Stimulated activated CD8-positive, alpha-beta memory T cell treated with anti-CD3 and anti-CD28 coated beads, Interleukin-12 subunit alpha, Interleukin-12 subunit beta, amount 100 ng/mL, for 24 hours (primary cell): ENCODE data around the gene IL6R.

ENCODE experiments used
- DNase-seq: peaks from one replicate; pipeline ENCODE4 v3.0.0-alpha.2; 2020; ENCODE audit errors: extremely low read depth

The IL6R gene

DNA sequence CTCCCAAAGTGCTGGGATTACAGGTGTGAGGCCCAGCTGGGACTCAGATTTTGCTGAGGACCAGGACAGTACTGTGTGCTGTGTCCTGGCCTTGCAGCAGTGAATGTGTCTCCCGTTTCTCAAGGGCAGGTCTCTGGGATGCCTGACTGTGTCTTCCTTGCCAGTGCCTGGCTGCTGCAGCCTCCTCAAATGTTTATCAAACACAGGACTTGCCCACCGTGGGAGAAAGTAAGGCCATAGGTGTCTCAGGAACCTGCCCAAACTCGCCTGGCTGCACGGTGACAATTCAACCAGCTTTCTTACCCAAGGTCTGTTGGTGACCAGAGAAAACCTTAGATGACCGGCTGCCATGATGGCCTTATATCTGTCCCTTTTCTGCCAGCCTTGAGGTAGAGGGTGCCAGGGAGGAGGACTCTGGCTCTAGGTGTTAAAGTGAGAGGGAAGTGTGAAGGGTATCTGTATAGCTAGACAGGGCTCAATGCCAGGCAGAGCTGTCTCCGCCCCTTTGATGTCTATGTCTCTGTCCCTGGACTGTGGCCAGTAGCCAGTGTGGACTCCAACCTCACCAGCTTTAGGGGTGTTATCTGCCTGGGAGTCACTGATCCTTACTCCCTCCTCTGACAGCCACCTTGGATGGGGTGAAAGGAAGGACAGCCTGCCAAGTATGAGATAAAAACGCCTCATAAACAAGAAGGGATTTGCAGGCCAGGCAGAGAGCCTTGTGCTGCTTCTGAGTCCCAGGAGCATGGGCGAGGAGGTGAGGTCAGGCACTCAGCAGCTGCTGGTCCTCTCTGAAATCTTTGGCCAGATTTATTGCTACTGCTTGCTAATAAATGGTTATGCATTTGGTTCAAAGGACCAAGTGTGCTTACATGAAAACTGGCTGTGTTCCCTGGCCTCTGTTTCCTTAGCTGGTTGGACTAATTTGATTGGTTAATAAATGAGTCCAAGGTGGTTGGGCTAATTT is 22.3 kb downstream of the IL6R start:
- DNase-seq: no peak

DNA sequence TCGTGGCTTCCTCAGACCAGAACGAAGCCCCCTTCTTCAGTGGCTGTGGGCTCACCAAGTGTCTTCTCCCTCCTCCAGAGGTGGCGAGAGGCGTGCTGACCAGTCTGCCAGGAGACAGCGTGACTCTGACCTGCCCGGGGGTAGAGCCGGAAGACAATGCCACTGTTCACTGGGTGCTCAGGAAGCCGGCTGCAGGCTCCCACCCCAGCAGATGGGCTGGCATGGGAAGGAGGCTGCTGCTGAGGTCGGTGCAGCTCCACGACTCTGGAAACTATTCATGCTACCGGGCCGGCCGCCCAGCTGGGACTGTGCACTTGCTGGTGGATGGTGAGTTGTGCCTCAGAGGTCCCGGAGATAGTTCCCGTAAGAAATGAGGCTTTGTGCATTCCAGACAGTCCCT is 24.0 kb downstream of the IL6R start:
- no peak for DNase-seq

DNA sequence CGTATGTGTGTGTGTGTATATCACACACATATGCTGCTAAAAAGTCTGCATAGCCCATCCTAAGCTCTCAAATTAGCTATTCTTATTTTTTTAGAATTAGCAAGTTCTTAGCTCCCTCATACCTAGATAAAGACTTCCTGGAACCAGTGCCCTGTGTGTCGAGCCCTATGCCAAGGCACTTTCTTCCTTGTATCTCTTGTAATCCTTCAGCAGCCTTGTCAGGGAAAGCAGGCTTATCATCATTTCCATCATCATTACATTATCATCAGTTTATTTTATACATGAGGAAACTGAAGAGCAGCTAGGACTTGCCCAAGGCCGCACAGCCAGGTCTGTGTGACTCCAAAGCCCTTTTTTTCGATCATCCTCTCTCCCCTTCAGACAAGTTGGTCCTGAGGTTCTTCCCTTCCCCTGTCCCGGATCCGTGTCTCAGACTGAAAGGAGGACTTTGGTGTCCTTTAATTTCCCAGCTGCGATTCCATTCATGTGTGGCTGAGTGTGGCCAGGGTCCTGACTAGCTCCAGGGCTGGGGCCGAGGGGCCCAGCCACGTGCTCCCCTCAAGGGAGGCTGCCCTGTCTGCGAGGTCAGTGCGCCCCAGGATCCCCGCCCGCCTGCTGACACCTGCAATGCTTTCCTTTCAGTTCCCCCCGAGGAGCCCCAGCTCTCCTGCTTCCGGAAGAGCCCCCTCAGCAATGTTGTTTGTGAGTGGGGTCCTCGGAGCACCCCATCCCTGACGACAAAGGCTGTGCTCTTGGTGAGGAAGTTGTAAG is 24.9 kb downstream of the IL6R start:
- DNase-seq: no peak

DNA sequence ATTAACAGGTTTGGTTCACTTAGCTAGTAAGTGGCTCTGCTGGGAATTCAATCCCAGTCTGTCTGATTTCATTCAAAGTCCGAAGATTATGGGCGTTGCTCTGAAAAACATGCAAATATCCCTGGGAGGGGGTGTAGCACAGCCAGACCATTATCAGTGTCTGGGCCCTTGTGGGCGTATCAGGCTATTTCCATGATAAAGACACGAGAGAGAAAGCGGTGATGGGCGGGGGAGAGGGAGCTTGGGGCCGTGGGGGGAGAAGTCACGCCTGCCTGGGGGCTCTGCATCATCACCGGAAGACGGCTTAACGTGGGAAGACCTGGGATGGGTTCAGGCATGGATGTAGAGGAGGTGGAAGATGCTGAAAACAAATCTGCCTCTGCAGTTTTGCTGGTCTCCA is 25.8 kb downstream of the IL6R start:
- no peak for DNase-seq

DNA sequence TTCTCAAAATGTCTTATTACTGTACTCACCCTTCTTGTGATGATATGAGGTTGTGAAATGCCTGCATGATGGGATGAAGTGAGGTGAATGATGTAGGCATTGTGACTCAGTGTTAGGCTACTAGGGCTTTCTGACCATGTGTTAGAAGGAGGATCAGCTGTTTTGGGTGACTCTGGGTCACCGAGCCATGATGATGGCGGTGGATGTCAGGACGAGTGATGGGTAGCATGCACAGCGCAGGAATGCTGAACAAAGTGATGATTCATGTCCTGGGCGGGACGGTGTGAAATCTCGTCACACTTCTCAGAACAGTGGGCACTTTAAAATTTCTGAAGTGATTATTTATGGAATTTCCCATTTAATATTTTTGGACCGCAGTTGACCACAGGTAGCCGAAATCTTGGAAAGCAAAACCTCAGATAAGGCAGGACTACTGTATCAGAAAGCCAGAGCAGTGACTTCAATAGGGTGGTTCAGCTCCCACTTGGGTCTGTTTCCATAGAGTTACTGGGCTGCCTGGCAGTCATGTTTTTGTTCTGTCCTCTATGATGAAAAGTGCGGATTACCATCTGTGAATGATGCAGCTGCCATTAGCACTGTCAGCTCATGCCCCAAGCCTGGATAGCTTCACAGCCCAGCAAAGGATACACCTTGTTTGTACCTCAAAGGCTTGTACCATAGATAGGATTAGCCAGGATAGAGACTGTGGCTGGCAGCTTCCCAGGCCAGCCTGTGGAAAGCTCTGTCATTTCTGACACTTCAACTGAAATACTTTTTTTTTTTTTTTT is 26.6 kb downstream of the IL6R start:
- no peak for DNase-seq

DNA sequence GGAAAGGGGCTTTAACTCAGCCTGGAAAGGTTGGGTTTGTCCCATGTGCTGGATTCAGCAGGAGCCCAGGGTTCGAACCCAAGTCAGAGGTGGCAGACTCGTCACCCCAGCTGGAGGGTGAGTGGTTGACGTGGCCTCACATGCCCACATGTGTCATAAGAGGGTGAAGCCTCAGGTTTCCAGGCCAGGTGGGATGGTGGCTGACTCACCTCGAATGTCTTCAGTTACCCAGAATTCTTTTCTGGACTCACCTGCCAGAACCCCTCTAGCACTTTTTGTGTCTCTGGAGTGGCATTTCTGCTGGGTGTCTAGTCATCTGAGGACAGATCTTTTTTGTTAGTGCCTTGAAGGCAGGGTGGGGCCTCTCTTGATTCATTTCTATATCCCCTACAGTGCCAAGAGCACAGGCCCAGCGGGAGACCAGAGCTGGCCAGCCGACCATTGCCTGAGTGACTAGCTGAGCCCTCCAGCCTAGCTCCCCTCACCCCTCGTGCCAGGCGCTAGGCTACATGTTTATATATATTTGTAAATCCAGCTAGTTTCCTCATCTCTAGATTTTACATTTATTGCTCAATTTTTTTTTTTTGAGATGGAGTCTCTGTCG is 28.1 kb downstream of the IL6R start:
- no peak for DNase-seq

DNA sequence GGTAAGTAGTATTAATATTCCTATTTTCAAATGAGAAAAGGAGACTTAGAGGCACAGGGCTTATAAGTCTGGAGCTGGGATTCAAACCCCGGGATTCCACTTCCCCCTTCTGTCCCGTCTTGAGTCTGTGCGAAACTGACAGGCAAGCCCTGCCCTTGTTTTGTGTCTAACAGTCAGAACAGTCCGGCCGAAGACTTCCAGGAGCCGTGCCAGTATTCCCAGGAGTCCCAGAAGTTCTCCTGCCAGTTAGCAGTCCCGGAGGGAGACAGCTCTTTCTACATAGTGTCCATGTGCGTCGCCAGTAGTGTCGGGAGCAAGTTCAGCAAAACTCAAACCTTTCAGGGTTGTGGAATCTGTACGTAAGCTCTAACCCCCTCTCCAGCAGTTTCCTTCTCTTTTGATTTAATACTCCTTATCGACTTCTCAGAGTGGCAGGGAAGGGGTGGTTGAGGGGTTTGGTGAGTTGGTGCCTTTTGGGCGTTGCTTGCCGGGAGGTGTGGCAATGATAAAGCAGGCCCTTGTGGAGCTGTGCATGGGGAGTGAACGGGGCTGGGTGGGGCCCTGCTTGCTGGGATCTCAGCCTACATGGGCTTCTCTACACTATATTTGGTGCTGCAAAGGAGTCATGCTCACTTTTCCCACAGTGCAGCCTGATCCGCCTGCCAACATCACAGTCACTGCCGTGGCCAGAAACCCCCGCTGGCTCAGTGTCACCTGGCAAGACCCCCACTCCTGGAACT is 29.4 kb downstream of the IL6R start:
- no peak for DNase-seq

DNA sequence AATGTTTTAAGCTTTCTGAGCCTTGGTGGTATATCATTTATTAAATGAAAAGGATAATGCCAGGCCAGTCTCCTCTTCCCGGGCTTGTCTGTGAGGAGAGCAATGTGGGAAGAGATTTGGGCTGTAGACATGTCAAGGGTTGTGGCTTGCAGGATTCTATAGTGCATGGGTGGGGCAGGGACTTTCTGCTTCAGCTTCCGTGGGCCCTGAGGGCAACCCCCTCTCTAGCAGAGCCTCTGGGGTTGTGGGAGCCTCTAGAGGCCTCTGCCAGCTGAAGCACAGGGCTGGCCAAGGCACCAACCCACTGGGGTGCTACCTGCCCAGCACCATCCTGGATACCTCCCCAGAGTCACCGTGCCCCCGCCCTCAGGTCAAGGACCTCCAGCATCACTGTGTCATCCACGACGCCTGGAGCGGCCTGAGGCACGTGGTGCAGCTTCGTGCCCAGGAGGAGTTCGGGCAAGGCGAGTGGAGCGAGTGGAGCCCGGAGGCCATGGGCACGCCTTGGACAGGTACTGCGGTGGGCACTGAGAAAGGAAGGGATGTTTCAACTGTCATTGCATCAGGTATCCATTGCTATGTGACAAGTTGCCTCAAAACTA is 30.6 kb downstream of the IL6R start:
- DNase-seq: no peak

DNA sequence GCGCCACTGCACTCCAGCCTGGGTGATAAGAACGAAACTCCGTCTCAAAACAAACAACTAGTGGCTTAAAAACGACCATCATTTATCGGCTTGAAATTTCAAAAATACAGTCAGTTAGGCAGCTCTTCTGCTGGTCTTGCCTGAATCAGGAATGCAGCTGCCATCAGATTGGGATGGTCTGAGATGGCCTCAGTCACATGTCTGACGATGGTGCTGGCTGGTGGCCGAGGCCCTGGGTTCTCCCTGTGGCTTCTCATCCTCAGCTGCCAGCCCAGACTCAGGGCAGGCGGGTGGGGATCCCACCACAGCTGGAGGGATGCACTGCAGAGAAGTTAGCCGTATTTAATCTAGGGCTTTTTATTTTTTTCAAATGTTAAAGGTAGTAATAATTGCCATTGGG is 31.3 kb downstream of the IL6R start:
- DNase-seq: no peak

DNA sequence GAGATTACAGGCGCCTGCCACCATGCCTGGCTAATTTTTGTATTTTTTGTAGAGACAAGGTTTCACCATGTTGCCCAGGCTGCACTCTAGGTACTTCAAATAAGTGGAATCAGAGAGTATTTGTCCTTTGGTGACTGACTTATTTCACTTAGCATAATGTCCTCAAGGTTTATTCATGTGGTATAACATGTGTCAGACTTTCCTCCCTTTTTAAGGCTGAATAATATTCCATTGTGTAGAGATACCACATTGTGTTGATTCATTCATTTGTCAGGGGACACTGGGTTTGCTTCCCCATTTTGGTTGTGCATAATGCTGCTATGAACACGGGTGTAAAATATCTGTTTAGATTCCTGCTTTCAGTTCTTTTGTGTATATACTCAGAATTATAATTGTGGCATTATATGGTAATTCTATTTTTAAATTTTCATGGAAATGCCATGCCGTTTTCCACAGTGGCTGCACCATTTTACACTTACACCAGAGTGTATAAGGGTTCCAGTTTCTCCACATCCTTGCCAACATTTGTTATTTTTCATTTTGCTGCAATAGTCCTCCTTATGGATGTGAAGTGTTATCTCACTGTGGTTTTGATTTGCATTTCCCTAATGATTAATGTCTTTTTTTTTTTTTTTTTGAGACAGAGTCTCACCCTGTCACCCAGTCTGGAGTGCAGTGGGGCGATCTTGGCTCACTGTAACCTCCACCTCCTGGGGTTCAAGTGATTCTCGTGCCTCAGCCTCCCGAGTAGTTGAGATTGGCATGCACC is 35.1 kb downstream of the IL6R start:
- DNase-seq: no peak

DNA sequence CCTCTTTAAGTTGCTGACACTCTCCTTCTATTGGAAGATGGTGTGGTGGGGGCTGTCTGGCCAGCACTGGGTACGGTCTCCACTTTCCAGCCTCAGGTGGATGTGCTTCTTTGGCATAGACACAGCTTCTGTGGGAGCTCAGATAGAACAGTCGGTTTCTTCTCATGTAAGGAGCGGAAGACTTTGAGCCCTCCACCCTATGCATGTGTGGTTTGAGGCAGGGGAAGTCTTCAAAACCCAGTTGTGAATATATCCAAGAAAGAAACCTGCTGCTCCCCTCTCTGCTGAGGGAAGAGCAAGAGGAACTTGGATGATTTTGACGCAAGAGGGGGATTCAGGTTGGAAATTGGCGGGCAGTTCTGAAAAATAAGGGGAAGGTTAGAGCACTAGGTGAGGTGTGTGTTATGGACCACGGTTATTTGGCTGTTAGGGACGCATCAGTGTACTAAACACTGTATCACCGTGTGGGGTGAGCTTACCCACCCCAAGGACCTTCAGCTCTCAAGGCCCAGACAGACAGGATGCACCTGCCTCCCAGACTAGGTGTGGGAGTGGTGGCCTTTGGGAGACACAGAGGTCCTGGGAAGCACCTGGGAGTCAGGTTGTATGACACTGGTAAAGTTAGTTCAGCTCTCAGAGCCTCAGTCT is 36.2 kb downstream of the IL6R start:
- DNase-seq: no peak

DNA sequence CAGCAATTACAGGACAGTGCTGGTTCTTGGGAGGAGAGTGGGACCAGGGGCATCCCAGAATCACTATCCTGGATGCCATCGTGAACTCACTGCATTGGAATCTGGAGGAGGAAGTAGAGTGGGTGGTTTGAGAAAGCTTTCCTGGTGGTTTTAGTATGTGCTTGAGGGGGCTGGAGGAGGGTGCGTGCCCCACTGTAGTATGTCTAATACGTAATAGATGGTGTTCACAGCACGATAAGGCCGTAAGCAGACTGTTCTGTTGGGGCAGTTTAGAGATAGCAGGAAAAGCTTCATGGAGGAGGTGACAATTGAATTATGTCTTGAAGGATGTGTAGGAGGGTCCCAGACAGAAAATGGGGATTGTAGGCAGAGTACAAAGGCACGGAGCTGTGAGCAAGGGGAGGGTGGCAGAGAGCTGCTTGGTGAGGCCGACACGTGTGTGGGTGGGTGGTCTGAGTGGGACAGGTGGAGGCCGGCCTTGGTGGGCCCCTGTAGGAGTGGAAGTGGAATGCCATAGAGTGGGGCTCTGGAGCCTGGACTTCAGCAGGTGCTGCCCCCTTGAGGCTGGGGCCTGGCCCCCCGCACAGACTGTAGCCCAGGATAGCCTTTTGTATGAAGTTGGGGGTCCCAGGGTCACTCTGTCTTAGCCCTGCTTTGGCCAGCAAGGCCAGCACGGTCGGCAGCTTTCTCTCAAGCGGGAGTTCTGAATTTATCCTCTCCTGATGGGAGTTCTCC is 37.0 kb downstream of the IL6R start:
- no peak for DNase-seq

DNA sequence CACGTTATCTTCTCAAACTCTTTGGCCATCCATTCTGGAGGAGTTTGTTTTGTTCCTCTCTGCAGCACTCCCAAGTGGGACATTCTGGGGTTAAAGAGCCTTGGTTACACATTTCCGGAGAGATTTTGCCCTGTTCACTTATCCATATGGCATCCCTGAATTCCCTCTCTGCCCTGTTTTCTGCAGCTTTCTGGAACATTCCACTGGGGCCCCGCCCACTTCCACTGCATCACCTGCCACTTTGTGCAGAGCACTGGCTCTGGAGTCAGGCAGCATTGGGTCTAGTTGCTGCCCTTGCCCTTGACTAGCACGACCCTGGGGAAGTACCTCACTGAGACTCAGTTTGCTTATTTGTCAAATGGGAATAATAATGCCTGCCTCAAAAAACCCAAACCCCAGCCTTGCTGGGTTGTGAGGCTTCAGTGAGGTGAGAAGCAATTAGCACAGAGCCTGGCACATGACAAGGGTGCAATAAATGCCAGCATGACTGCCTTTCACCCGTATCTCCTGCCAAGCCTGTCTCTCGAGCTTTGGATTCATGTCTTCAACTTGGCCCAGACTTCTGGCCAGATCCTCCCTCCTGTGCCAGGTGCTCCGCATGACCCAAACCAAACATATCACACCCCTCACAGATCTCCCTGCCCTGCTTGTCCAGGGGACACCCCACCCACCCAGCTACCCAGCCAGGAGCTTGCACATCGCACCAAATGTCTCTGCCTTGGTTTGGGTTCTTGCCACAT is 38.3 kb downstream of the IL6R start:
- no peak for DNase-seq

DNA sequence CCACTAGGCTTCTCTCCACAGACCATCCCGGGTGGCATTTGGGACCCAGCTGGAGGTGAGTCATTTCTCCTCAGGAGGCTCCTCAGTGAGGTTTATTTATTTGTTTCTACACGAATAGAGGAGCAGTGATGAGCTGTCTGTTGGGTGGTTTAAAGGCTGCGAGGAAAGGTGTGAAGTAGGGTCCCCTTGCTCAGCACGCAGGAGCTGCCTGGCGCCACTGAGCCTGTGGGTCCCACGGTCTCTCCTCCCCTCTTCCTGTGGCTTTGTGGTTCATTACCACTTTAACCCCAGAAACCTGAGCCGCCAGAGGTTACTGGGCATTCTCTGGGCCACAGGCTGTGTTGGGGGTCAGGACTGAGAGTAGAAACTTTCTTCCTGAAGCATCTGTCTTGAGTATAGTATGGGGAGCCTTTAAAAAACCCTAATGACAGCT is 39.9 kb downstream of the IL6R start:
- DNase-seq: no peak

DNA sequence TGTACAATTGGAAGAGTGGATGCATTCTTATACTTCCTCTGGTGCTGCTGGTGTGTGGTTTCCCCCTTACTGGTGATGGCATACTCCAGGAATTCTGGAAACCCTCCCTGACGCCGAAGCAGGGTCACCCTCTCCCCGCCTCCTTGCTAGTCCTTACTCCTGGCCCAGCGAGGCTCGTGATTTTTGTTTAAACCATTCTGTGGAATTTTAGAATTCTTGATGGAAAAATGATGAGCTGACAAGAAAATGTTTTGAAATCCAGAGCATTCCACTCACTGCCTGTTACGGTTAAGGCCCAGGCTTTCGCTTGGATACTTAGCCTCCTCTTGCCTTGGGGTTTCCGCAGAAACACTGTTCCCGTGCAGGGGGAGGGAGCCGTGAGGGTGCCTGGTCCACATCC is 41.1 kb downstream of the IL6R start:
- DNase-seq: no peak

DNA sequence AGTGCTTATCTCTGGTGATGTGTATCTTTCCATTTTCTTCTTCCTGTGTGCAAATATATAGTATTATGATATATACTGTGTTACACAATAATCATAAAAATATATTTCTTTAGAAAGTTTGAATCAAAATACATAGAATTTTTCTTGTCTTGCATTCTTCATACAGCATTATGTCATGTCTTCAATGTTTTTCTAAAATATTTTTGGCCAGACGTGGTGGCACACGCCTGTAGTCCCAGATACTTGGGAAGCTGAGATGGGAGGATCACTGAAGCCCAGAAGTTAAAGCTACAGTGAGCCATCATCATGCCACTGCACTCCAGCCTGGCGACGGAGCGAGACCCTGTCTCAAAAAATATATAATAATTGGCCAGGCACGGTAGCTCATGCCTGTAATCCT is 41.6 kb downstream of the IL6R start:
- DNase-seq: no peak

DNA sequence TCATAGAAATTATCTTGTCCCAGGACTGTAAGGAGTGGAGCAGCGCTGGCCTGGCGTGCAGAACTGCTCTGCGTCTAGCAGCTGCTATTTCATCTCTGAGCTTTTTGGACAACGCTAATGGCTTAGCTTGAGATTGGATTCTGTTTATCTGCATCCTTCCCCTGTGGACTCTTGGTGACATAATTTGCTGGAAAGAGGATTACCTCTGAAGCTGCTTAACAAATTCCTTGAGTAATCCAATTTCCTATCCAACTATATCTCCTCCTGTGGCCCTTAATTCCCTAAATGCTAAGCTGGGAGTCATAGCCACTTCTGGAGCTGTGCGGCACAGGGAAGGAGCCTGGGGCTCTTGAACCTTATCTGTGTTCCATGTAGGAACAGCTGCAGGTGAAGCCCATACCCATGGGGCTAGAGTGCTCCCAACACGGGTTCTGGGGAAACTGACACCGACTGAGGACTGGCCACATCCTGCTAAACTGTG is 43.2 kb downstream of the IL6R start:
- no peak for DNase-seq

DNA sequence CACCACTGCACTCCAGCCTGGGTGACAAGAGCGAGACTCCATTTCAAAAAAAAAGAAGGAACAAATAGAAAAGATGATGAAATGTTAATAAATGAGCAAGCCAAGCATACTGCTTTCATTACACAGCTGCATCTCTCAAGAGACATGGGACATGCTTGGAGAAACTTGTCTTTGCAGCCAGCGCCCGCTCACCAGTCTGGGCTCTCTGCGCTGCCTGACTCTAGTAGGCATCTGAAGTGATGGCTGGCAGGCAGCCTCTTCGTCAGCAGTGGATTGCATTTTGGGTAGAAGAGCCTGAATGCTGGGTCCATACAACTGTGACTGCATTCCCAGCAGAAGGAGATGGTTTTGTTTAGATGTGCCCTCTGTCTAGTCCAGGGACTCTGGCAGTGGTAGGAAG is 48.0 kb downstream of the IL6R start:
- no peak for DNase-seq
